ENCODE results near the gene PLD4.
"Not testable (repeated sequence)": the region's sequence is repeated elsewhere in the genome, so short reads cannot be mapped to it uniquely, and the experiment has no call there.

The PLD4 gene

GRCh38 chr14:104895786-104896661 lies 28.7 kb upstream of the PLD4 start:
- no peaks in the 10 kb centered on the region for H3K4me1 ChIP-seq (ENCODE audit: control insufficient read depth, low read depth, low read length)
- H3K9me3 ChIP-seq (ENCODE audit: control insufficient read depth, low read depth, low read length), result no peaks in the 10 kb centered on the region
- no peak overlapping the region for H3K9ac ChIP-seq (ENCODE audit: low read length)
- H3K27me3 ChIP-seq (ENCODE audit: control insufficient read depth, insufficient read depth, low read length), result peaks cover 11% of the 10 kb centered on the region
- no peak overlapping the region for H3K4me3 ChIP-seq (ENCODE audit: low read length)
- no peak overlapping the region for H3K27ac ChIP-seq (ENCODE audit: low read length)
- no peaks in the 10 kb centered on the region for H3K36me3 ChIP-seq (ENCODE audit: control insufficient read depth, low read depth, low read length)

GRCh38 chr14:104897330-104898194 lies 27.1 kb upstream of the PLD4 start:
- no peaks in the 10 kb centered on the region for H3K36me3 ChIP-seq (ENCODE audit: control insufficient read depth, low read depth, low read length)
- H3K9ac ChIP-seq (ENCODE audit: low read length), result no peak overlapping the region
- H3K4me1 ChIP-seq (ENCODE audit: control insufficient read depth, low read depth, low read length), result no peaks in the 10 kb centered on the region
- H3K27me3 ChIP-seq (ENCODE audit: control insufficient read depth, insufficient read depth, low read length), result peaks cover 12% of the 10 kb centered on the region
- no peak overlapping the region for H3K27ac ChIP-seq (ENCODE audit: low read length)
- no peaks in the 10 kb centered on the region for H3K9me3 ChIP-seq (ENCODE audit: control insufficient read depth, low read depth, low read length)
- no peak overlapping the region for H3K4me3 ChIP-seq (ENCODE audit: low read length)

- no peaks in the 10 kb centered on the region for H3K9me3 ChIP-seq (ENCODE audit: control insufficient read depth, low read depth, low read length)
- H3K4me1 ChIP-seq (ENCODE audit: control insufficient read depth, low read depth, low read length), result no peaks in the 10 kb centered on the region
- peaks cover 12% of the 10 kb centered on the region for H3K27me3 ChIP-seq (ENCODE audit: control insufficient read depth, insufficient read depth, low read length)
- no peak overlapping the region for H3K27ac ChIP-seq (ENCODE audit: low read length)
- no peak overlapping the region for H3K9ac ChIP-seq (ENCODE audit: low read length)
- H3K36me3 ChIP-seq (ENCODE audit: control insufficient read depth, low read depth, low read length), result no peaks in the 10 kb centered on the region
- H3K4me3 ChIP-seq (ENCODE audit: low read length), result no peak overlapping the region
Measured at GRCh38 chr14:104898195-104898558, 26.5 kb upstream of the PLD4 start.

- no peaks in the 10 kb centered on the region for H3K9me3 ChIP-seq (ENCODE audit: control insufficient read depth, low read depth, low read length)
- no peak overlapping the region for H3K4me3 ChIP-seq (ENCODE audit: low read length)
- peaks cover 20% of the 10 kb centered on the region for H3K27me3 ChIP-seq (ENCODE audit: control insufficient read depth, insufficient read depth, low read length)
- H3K36me3 ChIP-seq (ENCODE audit: control insufficient read depth, low read depth, low read length), result no peaks in the 10 kb centered on the region
- H3K27ac ChIP-seq (ENCODE audit: low read length), result no peak overlapping the region
- H3K9ac ChIP-seq (ENCODE audit: low read length), result no peak overlapping the region
- no peaks in the 10 kb centered on the region for H3K4me1 ChIP-seq (ENCODE audit: control insufficient read depth, low read depth, low read length)
Measured at GRCh38 chr14:104898870-104899510, 25.7 kb upstream of the PLD4 start.

GRCh38 chr14:104899781-104900180 lies 24.9 kb upstream of the PLD4 start:
- H3K36me3 ChIP-seq (ENCODE audit: control insufficient read depth, low read depth, low read length), result no peaks in the 10 kb centered on the region
- H3K4me3 ChIP-seq (ENCODE audit: low read length), result no peak overlapping the region
- H3K27me3 ChIP-seq (ENCODE audit: control insufficient read depth, insufficient read depth, low read length), result peaks cover 28% of the 10 kb centered on the region
- H3K9me3 ChIP-seq (ENCODE audit: control insufficient read depth, low read depth, low read length), result no peaks in the 10 kb centered on the region
- no peak overlapping the region for H3K9ac ChIP-seq (ENCODE audit: low read length)
- no peak overlapping the region for H3K27ac ChIP-seq (ENCODE audit: low read length)
- H3K4me1 ChIP-seq (ENCODE audit: control insufficient read depth, low read depth, low read length), result no peaks in the 10 kb centered on the region

GRCh38 chr14:104900639-104901512 lies 23.8 kb upstream of the PLD4 start:
- Histone ChIP-seq H3K9me3 (ENCODE audit: control insufficient read depth, low read depth, low read length) (no peaks in the 10 kb centered on the region), H3K4me1 (ENCODE audit: control insufficient read depth, low read depth, low read length) (no peaks in the 10 kb centered on the region), H3K27ac (ENCODE audit: low read length) (no peak overlapping the region), H3K36me3 (ENCODE audit: control insufficient read depth, low read depth, low read length) (no peaks in the 10 kb centered on the region), H3K27me3 (ENCODE audit: control insufficient read depth, insufficient read depth, low read length) (peaks cover 39% of the 10 kb centered on the region), H3K9ac (ENCODE audit: low read length) (no peak overlapping the region), H3K4me3 (ENCODE audit: low read length) (no peak overlapping the region)

GRCh38 chr14:104903990-104904389 lies 20.7 kb upstream of the PLD4 start:
- Histone ChIP-seq H3K36me3 (ENCODE audit: control insufficient read depth, low read depth, low read length) (no peaks in the 10 kb centered on the region), H3K4me1 (ENCODE audit: control insufficient read depth, low read depth, low read length) (no peaks in the 10 kb centered on the region), H3K9me3 (ENCODE audit: control insufficient read depth, low read depth, low read length) (no peaks in the 10 kb centered on the region), H3K27me3 (ENCODE audit: control insufficient read depth, insufficient read depth, low read length) (peaks cover 69% of the 10 kb centered on the region), H3K9ac (ENCODE audit: low read length) (no peak overlapping the region), H3K4me3 (ENCODE audit: low read length) (no peak overlapping the region), H3K27ac (ENCODE audit: low read length) (no peak overlapping the region)

GRCh38 chr14:104904650-104905578 lies 19.8 kb upstream of the PLD4 start:
- H3K36me3 ChIP-seq (ENCODE audit: control insufficient read depth, low read depth, low read length); H3K27ac ChIP-seq (ENCODE audit: low read length); H3K9me3 ChIP-seq (ENCODE audit: control insufficient read depth, low read depth, low read length); H3K4me3 ChIP-seq (ENCODE audit: low read length); H3K4me1 ChIP-seq (ENCODE audit: control insufficient read depth, low read depth, low read length); H3K9ac ChIP-seq (ENCODE audit: low read length): not testable (repeated sequence)
- peaks cover 69% of the 10 kb centered on the region for H3K27me3 ChIP-seq (ENCODE audit: control insufficient read depth, insufficient read depth, low read length)

GRCh38 chr14:104905579-104905933 lies 19.1 kb upstream of the PLD4 start:
- H3K9me3 ChIP-seq (ENCODE audit: control insufficient read depth, low read depth, low read length); H3K4me1 ChIP-seq (ENCODE audit: control insufficient read depth, low read depth, low read length); H3K9ac ChIP-seq (ENCODE audit: low read length); H3K4me3 ChIP-seq (ENCODE audit: low read length); H3K36me3 ChIP-seq (ENCODE audit: control insufficient read depth, low read depth, low read length); H3K27ac ChIP-seq (ENCODE audit: low read length): not testable (repeated sequence)
- peaks cover 63% of the 10 kb centered on the region for H3K27me3 ChIP-seq (ENCODE audit: control insufficient read depth, insufficient read depth, low read length)

- Histone ChIP-seq H3K27ac (ENCODE audit: low read length) (no peak overlapping the region), H3K9me3 (ENCODE audit: control insufficient read depth, low read depth, low read length) (no peaks in the 10 kb centered on the region), H3K4me3 (ENCODE audit: low read length) (no peak overlapping the region), H3K9ac (ENCODE audit: low read length) (no peak overlapping the region), H3K36me3 (ENCODE audit: control insufficient read depth, low read depth, low read length) (no peaks in the 10 kb centered on the region), H3K4me1 (ENCODE audit: control insufficient read depth, low read depth, low read length) (no peaks in the 10 kb centered on the region), H3K27me3 (ENCODE audit: control insufficient read depth, insufficient read depth, low read length) (peaks cover 56% of the 10 kb centered on the region)
Measured at GRCh38 chr14:104908303-104908702, 16.4 kb upstream of the PLD4 start.
